GM11168 (cell line): ENCODE results near the gene EPM2A.
"Not testable (repeated sequence)": the region's sequence is repeated elsewhere in the genome, so short reads cannot be mapped to it uniquely, and the experiment has no call there.

ENCODE experiments used
- in situ Hi-C: fragments of 300-500 bp; cut with MboI; formaldehyde crosslinking; loops from one replicate; pipeline ENCODE4 v1.12.0; 2022; ENCODE audit warnings: low sequenced_read_pairs; ENCODE audit not compliant: unreplicated experiment

Gene EPM2A

DNA sequence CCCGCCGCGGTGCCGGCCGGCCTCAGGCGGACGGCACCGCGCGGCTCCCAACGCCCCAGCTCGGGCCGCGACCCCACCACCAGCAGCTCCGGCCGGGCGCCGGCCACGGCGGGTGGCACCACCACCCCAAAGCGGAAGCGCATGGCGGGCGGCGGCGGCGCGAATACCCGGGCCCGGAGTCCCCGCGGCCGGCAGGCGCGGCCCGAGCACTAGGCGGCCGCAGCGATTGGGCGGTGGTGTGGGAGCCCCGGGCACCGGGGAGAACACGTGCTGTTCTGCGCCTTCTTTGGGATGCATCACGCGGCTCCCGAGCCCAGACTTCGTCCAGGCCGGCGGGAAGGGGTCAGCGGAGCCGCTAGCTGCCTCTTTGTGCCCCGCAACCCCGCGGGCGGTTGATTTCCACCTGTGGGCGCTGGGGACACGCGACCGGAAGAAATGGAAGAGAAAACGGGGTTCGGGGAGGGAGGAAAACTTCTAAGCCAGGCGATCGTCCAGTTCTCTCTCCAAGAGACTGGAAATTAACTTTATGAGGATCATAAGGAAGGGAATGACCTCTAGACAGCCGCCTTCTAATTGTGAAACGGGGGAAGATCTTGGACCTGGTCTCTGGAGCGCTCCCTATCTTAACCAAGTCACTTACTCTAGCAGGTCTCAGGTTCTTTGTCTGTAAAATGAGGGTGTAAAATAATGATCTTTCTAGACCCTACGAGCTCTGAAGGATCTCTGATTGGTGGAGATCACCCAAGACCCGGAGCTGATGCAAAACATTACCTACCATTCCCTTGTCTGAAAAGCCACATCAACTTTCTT lies at the start of gene EPM2A:
EPM2A (minus strand) TSS at position 165 of the 810 bp plus-strand sequence; CDS start at position 143, 22 bp downstream.
- in situ Hi-C loops, result no loop called here

- in situ Hi-C loops, result no loop called here
Measured at GRCh38 chr6:145784683-145785082, 49.4 kb upstream of the EPM2A start.

DNA sequence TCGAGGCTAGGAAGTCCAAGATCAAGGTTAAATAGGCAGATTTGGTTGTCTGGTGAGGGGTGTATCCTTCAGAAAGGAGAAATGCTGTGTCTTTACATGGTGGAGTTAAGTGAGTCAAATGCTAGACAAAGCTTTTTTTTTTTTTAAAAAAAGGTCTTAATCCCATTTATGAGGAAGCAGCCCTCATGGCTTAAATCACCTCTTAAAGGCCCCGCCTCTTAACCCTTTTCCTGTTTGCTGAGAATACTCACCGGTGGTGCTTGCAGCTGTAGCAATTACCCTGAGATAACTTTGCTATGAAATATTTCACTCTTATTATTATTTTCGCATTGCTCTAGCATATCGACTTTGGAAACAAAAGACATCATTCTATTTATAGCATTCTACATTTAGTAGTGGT lies 48.5 kb upstream of the EPM2A start:
- in situ Hi-C loops, result no loop called here

GRCh38 chr6:145772846-145773245 lies 37.5 kb upstream of the EPM2A start:
- in situ Hi-C loops, result no loop called here

DNA sequence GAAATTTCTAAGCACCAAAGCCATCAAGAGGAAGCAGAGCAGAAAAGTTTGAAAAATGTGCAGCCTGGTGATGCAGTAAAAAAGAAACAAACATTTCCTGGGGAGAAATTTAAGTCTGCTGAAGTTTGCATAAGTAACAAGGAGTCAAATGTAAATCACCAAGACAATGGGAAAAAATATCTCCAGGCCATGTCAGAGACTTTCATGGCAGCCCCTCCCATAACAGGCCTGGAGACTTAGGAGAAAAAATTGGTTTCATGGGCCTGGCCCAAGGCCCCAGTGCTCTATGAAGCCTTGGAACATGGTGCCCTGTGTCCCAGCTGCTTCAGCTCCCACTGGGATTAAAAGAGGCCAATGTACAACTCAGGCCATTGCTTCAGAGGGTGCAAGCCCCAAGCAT lies 30.1 kb upstream of the EPM2A start:
- in situ Hi-C loops, result no loop called here

- in situ Hi-C loops, result no loop called here
Measured at GRCh38 chr6:145763742-145764141, 28.4 kb upstream of the EPM2A start.

DNA sequence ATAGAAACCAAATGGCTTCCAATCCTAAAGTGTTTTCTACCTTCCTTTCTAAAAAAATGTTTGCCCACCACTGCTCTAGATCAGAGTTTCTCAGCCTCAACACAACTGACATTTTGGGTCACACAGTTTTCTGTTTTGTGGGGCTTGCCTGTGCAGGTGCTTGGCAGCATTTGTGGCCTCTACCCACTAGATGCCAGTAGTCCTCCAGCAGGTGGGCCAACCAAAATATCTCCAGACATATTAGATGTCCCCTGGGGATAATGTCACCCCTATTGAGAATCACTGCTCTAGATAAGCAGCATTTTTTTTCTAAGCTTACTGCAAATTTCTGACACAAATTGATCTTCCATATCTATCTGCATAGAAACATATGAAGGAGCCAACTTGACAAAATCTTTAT lies 26.3 kb upstream of the EPM2A start:
- in situ Hi-C loops, result no loop called here

DNA sequence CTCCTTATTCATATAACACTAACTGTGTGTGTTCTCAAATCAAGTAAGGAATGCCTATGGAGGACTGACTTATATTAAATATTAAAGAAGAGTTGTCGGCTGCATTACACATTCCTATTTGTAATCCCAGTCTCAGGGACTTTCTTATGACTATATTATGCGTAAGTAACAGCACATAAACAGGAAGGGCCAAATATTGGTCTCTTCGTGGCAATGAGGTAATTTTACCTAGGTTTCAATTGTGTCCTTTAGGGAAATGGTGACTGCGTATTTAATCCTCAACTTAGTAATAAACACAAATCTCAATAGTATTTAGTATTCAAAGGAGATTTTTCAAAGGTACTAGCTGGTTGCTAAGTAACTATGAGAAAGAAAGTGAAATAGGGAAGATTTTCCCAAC lies 22.8 kb upstream of the EPM2A start:
- in situ Hi-C loops, result no loop called here

GRCh38 chr6:145756170-145756662 lies 20.9 kb upstream of the EPM2A start:
- in situ Hi-C loops, result no loop called here

DNA sequence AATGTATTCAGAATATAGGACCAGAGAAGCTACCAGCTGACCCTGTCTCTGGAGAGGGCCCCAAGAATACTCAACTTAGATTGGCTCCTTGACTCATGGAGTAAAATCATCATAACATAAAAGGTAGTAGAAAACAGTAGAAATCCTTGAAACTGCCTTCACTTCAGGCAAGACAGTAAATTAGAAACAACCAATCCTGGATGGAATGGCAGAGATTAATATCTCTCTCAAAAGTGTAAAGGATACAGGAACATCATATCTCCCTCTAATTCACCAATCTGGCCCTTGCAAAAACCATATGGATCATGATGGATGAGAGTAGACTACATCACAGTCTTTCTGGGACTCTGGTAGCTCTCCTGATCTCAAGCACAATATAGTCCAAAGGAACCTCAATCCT lies 20.4 kb upstream of the EPM2A start:
- in situ Hi-C loops, result no loop called here

DNA sequence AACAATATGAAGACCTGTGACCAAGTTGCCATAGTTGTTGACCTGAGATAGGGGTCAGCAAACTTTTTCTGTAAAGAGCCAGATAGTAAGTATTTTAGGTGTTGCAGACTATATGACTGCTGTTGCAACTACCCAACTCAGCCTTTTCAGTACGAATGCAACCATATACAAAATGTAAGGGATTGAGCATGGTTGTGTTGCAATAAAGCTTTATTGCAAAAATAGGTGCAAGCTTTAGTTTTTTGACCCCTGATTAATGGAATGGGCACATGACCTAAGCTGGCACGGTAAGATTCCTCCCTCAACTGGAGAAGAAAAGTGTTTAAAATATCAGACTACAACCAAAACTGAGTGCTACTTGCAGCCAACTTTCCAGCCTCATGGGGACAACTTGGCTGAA lies 17.3 kb upstream of the EPM2A start:
- in situ Hi-C loops, result no loop called here

DNA sequence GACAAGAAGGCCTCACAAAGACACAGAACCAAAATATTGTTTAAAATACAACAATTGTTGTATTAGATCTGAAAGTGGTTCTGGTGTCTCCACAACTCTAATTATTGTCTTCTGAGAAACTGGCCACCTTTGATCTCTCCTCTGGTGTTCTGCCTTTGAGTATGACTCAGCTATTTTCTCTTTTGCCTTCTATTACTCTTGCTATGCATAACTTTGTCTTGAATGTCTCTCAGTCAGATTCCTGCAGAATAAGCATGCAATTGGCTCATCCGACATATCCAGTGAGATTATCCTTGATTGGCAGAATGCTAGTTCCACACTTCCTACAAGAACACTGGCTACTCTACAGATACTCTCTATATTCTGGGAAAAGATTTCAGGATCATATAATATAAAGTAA lies 14.3 kb upstream of the EPM2A start:
- in situ Hi-C loops, result no loop called here

GRCh38 chr6:145745861-145746260 lies 10.5 kb upstream of the EPM2A start:
- in situ Hi-C loops, result no loop called here

GRCh38 chr6:145744619-145745018 lies 9.3 kb upstream of the EPM2A start:
- in situ Hi-C loops, result no loop called here

DNA sequence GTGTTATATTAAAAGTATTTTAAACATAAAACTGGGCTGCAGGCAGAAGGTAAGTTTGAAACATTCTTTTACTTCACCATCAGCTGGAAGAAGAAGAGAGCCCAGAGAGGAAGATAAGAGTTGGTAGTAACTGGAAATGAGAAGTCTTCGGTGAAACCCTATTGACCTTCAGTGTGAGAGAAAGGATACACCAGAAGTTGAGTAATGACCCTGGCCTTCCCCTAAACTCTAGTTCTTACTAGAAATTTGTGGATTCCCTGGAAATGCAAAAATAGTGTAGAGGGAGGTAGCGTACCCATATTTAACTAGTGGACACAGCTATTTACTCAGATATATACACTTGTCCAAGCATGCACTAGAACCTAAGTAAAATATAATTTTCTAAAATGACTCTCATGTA lies 8.0 kb upstream of the EPM2A start:
- in situ Hi-C loops, result no loop called here

- in situ Hi-C loops, result not testable (repeated sequence)
Measured at GRCh38 chr6:145742472-145742871, 7.2 kb upstream of the EPM2A start.

- in situ Hi-C loops, result not testable (repeated sequence)
Measured at GRCh38 chr6:145739685-145740084, 4.4 kb upstream of the EPM2A start.

- in situ Hi-C loops, result no loop called here
Measured at GRCh38 chr6:145738265-145738664, 2.9 kb upstream of the EPM2A start.

DNA sequence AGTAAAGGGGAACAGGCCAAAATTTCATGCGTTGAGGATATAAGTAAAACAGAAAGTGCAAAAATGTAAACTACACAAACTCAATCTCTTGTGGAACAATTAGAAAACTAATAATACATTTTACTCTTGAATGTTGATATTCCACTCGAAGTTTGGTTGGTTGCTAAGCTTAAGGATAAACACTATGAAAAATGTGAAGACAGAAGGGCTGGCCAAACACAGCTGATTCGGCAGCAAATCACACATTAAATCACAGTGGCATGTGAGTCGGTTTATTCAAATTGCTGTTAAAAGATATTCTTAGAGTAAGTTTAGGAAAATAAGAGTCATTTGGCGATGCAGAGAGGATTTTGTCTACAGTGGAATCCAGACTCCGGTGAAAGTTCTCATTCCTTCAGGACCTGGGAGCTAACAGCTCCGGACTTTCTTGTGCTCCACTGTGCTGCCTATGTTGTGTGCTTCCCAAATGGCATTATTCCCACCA lies 1.4 kb upstream of the EPM2A start:
- in situ Hi-C loops, result no loop called here

GRCh38 chr6:145734486-145735355 lies 599 bp downstream of the EPM2A start:
- in situ Hi-C loops, result no loop called here

- in situ Hi-C loops, result no loop called here
Measured at GRCh38 chr6:145733810-145734209, 1.5 kb downstream of the EPM2A start.
